ENCODE results near the gene SYNE1.

DNA sequence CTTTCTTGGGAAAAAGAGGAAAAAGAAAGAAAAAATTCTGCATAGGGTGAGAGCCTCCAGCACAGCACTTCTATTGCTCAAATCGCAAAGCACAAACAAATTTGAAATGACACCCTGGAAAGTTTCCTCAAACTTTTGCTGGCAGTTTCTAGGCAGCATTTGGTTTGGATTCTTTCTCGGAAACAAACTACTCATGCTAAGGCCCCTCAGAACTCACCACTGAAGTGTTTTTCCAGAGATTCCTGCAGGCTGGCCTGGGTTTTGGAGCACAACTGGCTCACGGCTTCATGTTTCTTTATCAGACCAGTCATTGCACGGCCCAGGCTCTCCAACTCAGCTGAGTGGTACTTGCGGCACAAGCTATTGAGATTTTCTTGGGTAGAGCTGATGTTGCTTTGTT lies 237.8 kb downstream of the SYNE1 start:
- TF ChIP-seq SUZ12 (IDR thresholded peaks at IDR 0.05; ENCODE audit: extremely low read depth, insufficient read depth, insufficient read length) (no peak), ZNF274 (IDR thresholded peaks at IDR 0.05; ENCODE audit: low read depth, low read length) (no peak), YY1 (IDR thresholded peaks at IDR 0.05; ENCODE audit: insufficient read depth, insufficient read length) (no peak)
